ENCODE measurements around the gene MAK. TPM values are rescaled to one million over a fixed set of nuclear protein-coding genes. Genes with fewer than 3 reads are reported as not detected.

Gene MAK
- total and polyA plus RNA-seq, 2 of the 13 experiments (the other 11 are each of a cell fraction or from before 2014, with no cell fraction given) = 0.04 TPM; not detected in 1

GRCh38 chr6:10759312-10759839 is 79.0 kb downstream of the MAK start (continued):
- no peak for TF ChIP-seq KLF12 (CRISPR knock-in tag; IDR thresholded peaks at IDR 0.05; ENCODE audit: borderline replicate concordance)
- TF ChIP-seq ARID3A (IDR thresholded peaks at IDR 0.05; ENCODE audit: low read depth, low read length) = peak; percentile 94
- TF ChIP-seq AGO1 (IDR thresholded peaks at IDR 0.05; ENCODE audit: low read depth, low read length, poor library complexity, severe bottlenecking) = no peak
- no peak for TF ChIP-seq HDAC2 (CRISPR knock-in tag; IDR thresholded peaks at IDR 0.05)
- TF ChIP-seq MXI1 (IDR thresholded peaks at IDR 0.05; ENCODE audit: borderline replicate concordance, low read depth, low read length) = no peak
- TF ChIP-seq ZNF512B (CRISPR knock-in tag; IDR thresholded peaks at IDR 0.05; ENCODE audit: borderline replicate concordance) = no peak
- no peak for TF ChIP-seq TFE3 (CRISPR knock-in tag; IDR thresholded peaks at IDR 0.05)
- TF ChIP-seq TBX3 (IDR thresholded peaks at IDR 0.05; ENCODE audit: borderline replicate concordance) = no peak
- no peak for TF ChIP-seq ZMAT3 (CRISPR knock-in tag; conservative IDR thresholded peaks at IDR 0.05)
- TF ChIP-seq SRSF4 (IDR thresholded peaks at IDR 0.05; ENCODE audit: low read depth, low read length, poor library complexity, severe bottlenecking) = no peak
- TF ChIP-seq HMGXB4 (CRISPR knock-in tag; IDR thresholded peaks at IDR 0.05; ENCODE audit: borderline replicate concordance in 1 of 2, low read depth in 1 of 2) = peak in 1 of 2 experiments; percentile 54; a peak in 1 of 4 replicates
- no peak for TF ChIP-seq AGO2 (optimal IDR thresholded peaks at IDR 0.05; ENCODE audit: low read depth, low read length)
- no peak for TF ChIP-seq ZNF160 (CRISPR knock-in tag; IDR thresholded peaks at IDR 0.05)
- TF ChIP-seq ZNF225 (CRISPR knock-in tag; IDR thresholded peaks at IDR 0.05) = no peak
- TF ChIP-seq HDAC6 (IDR thresholded peaks at IDR 0.05; ENCODE audit: low read depth, low read length) = no peak
- no peak for TF ChIP-seq ZNF446 (CRISPR knock-in tag; IDR thresholded peaks at IDR 0.05)
- 0 out of 2 replicates have a peak, but pooled peaks have one; percentile 35 for TF ChIP-seq MIXL1 (CRISPR knock-in tag; IDR thresholded peaks at IDR 0.05)
- no peak for TF ChIP-seq LBX2 (CRISPR knock-in tag; IDR thresholded peaks at IDR 0.05; ENCODE audit: borderline replicate concordance)
- TF ChIP-seq SETDB1 (CRISPR knock-in tag; IDR thresholded peaks at IDR 0.05; ENCODE audit: borderline replicate concordance) = no peak
- TF ChIP-seq ZNF891 (CRISPR knock-in tag; IDR thresholded peaks at IDR 0.05) = no peak
